Neural cell (in vitro differentiated cells): ENCODE results near the gene CDKAL1. TPM values are rescaled to one million over a fixed set of nuclear protein-coding genes. Genes with fewer than 3 reads are reported as not detected.

ENCODE experiments used
- H2AFZ ChIP-seq: fragments of 200-600, 300-800 bp; sonication (generic), shearing (Covaris generic); 2 replicates; pipeline ENCODE4 v1.6.0; 2014; ENCODE audit warnings: low read depth, mild to moderate bottlenecking, antibody characterized with exemption, low read length, moderate library complexity
- H3F3A ChIP-seq: fragments of 200-600 bp; shearing (Covaris generic); 2 replicates; pipeline ENCODE4 v1.6.1; 2016; ENCODE audit warnings: mild to moderate bottlenecking, moderate library complexity, mixed read lengths, antibody characterized with exemption, low read length; ENCODE audit not compliant: insufficient read depth, poor library complexity, severe bottlenecking
- H3K27ac ChIP-seq: fragments of 200-600, 300-800 bp; sonication (generic), shearing (Covaris generic); 2 replicates; pipeline ENCODE4 v1.5.1; 2014; ENCODE audit warnings: mild to moderate bottlenecking, low read length, moderate library complexity
- H3K27me3 ChIP-seq: fragments of 300-800, 200-600 bp; sonication (generic), shearing (Covaris generic); 2 replicates; pipeline ENCODE4 v1.6.0; 2014; ENCODE audit warnings: mild to moderate bottlenecking, low read depth, low read length, moderate library complexity; ENCODE audit not compliant: insufficient read depth
- H3K36me3 ChIP-seq: fragments of 300-800, 200-600 bp; sonication (generic), shearing (Covaris generic); 2 replicates; pipeline ENCODE4 v1.5.1; 2014; ENCODE audit warnings: mild to moderate bottlenecking, antibody characterized with exemption, low read length, moderate library complexity; ENCODE audit not compliant: insufficient read depth
- H3K4me2 ChIP-seq: fragments of 300-800, 200-600 bp; sonication (generic), shearing (Covaris generic); 2 replicates; pipeline ENCODE4 v1.6.0; 2014; ENCODE audit warnings: mild to moderate bottlenecking, low read length
- H3K4me3 ChIP-seq: fragments of 300-800, 200-600 bp; sonication (generic), shearing (Covaris generic); 2 replicates; pipeline ENCODE4 v1.5.1; 2014; ENCODE audit warnings: mild to moderate bottlenecking, low read length, moderate library complexity
- H3K79me2 ChIP-seq: fragments of 200-600 bp; shearing (Covaris generic); replicated peaks from 2 replicates; pipeline ENCODE4 v1.6.0; 2014; ENCODE audit warnings: mild to moderate bottlenecking, low read length, moderate library complexity; ENCODE audit not compliant: insufficient read depth
- H3K9ac ChIP-seq: fragments of 300-800, 200-600 bp; sonication (generic), shearing (Covaris generic); 2 replicates; pipeline ENCODE4 v1.6.1; 2016; ENCODE audit warnings: mild to moderate bottlenecking, low read length, mixed read lengths
- H3K9me2 ChIP-seq: fragments of 200-600 bp; shearing (Covaris generic); 2 replicates; pipeline ENCODE4 v1.6.1; 2016; ENCODE audit warnings: mild to moderate bottlenecking, low read length, mixed read lengths; ENCODE audit not compliant: insufficient read depth
- H3K9me3 ChIP-seq: fragments of 200-600, 300-800 bp; sonication (generic), shearing (Covaris generic); 2 replicates; pipeline ENCODE4 v1.6.1; 2016; ENCODE audit warnings: mild to moderate bottlenecking, mixed run types, low read length, moderate library complexity, mixed read lengths
- H4K20me1 ChIP-seq: fragments of 200-600 bp; shearing (Covaris generic); 2 replicates; pipeline ENCODE4 v1.6.1; 2016; ENCODE audit warnings: mild to moderate bottlenecking, mixed run types; ENCODE audit not compliant: insufficient read depth
- CTCF ChIP-seq: fragments of 450-650 bp; IDR thresholded peaks from 2 replicates; pipeline ENCODE4 v1.5.1; 2014; ENCODE audit warnings: antibody characterized with exemption, mild to moderate bottlenecking, moderate library complexity; ENCODE audit not compliant: poor library complexity, severe bottlenecking
- EP300 ChIP-seq: fragments of 450-650 bp; conservative IDR thresholded peaks from 2 replicates; pipeline ENCODE4 v1.6.1; 2014; ENCODE audit warnings: antibody characterized with exemption, mild to moderate bottlenecking, moderate library complexity; ENCODE audit not compliant: poor library complexity, severe bottlenecking
- EZH2 ChIP-seq: fragments of 200-600, 300-800 bp; shearing (Covaris generic), sonication (generic); IDR thresholded peaks from 2 replicates; pipeline ENCODE4 v1.6.1; 2014; ENCODE audit warnings: antibody characterized with exemption, low read length, borderline replicate concordance, mild to moderate bottlenecking; ENCODE audit not compliant: insufficient read depth, poor library complexity, severe bottlenecking
- MXI1 ChIP-seq: fragments of 450-650 bp; conservative IDR thresholded peaks from 2 replicates; pipeline ENCODE4 v1.6.1; 2014; ENCODE audit warnings: antibody characterized with exemption, mild to moderate bottlenecking; ENCODE audit not compliant: poor library complexity, severe bottlenecking
- POLR2AphosphoS5 ChIP-seq: IDR thresholded peaks from 2 replicates; pipeline ENCODE4 v1.6.1; 2012
- RAD21 ChIP-seq: fragments of 450-650 bp; conservative IDR thresholded peaks from 2 replicates; pipeline ENCODE4 v1.6.1; 2014; ENCODE audit warnings: antibody characterized with exemption, mild to moderate bottlenecking, moderate library complexity
- REST ChIP-seq: IDR thresholded peaks from 2 replicates; pipeline ENCODE4 v1.6.1; 2012; ENCODE audit warnings: borderline replicate concordance
- SMC3 ChIP-seq: fragments of 450-650 bp; conservative IDR thresholded peaks from 2 replicates; pipeline ENCODE4 v1.6.1; 2014; ENCODE audit warnings: antibody characterized with exemption, mild to moderate bottlenecking, moderate library complexity; ENCODE audit not compliant: poor library complexity
- TAF1 ChIP-seq: IDR thresholded peaks from 2 replicates; pipeline ENCODE4 v1.6.1; 2012; ENCODE audit warnings: low read depth
- polyA plus RNA-seq: library from polyadenylated mRNA; depleted of rRNA; stranded (reverse); fragments of >200 nt; gene quantifications from 2 replicates; pipeline ENCODE4 v1.2.3, GENCODE V29; 2014

CDKAL1 gene
- polyA plus RNA-seq, 1 donor from 2014 or later = 10.7 TPM

GRCh38 chr6:20839630-20840029 is 305.4 kb downstream of the CDKAL1 start:
- no peaks in the 10 kb centered on the region for H3K27me3 ChIP-seq
- no peak for TF ChIP-seq MXI1
- no peak for TF ChIP-seq EZH2
- TF ChIP-seq CTCF = no peak
- no peak for TF ChIP-seq TAF1
- TF ChIP-seq POLR2AphosphoS5 = no peak
- no peak for TF ChIP-seq SMC3
- TF ChIP-seq REST = no peak
- no peak for TF ChIP-seq EP300
- TF ChIP-seq RAD21 = no peak
- H3K9ac ChIP-seq = no peak overlapping the region
- no peaks in the 10 kb centered on the region for H3K9me3 ChIP-seq
- H3K27ac ChIP-seq = no peak overlapping the region
- no peak overlapping the region for H3K4me2 ChIP-seq
- no peak overlapping the region for H3K4me3 ChIP-seq
- H3K79me2 ChIP-seq = no peaks in the 10 kb centered on the region
- no peaks in the 10 kb centered on the region for H4K20me1 ChIP-seq
- no peak overlapping the region for H2AFZ ChIP-seq
- no peaks in the 10 kb centered on the region for H3K9me2 ChIP-seq
- no peaks in the 10 kb centered on the region for H3K36me3 ChIP-seq
- H3F3A ChIP-seq = no peaks in the 10 kb centered on the region

DNA sequence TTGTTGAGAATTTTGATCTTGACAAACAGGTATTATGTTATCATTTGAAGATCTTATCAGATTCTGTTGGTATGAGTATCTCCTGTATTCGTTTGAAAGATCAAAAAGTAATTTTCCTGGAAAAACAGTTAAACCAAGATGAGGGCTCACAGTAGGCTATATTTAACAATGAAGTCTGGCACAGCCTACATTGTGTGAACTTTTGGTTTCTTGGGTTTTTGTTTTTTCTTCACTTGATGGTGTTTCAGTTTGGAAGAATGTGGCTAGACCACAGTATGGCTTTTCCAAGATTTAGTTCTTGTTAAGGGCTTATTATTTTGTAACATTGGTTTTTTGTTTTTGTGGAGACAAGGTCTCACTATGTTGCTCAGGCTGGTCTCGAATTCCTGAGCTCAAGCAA is 306.4 kb downstream of the CDKAL1 start:
- Histone ChIP-seq H3F3A (no peaks in the 10 kb centered on the region), H3K9me3 (no peaks in the 10 kb centered on the region), H3K9ac (no peak overlapping the region), H3K27ac (no peak overlapping the region), H2AFZ (no peak overlapping the region), H3K4me3 (no peak overlapping the region), H3K79me2 (no peaks in the 10 kb centered on the region), H3K9me2 (no peaks in the 10 kb centered on the region), H4K20me1 (no peaks in the 10 kb centered on the region), H3K36me3 (no peaks in the 10 kb centered on the region), H3K27me3 (no peaks in the 10 kb centered on the region), H3K4me2 (no peak overlapping the region)
- no peak for TF ChIP-seq CTCF
- TF ChIP-seq POLR2AphosphoS5 = no peak
- TF ChIP-seq RAD21 = no peak
